RWPE2 (cell line): ENCODE measurements around the gene GLRA2.
A peak's percentile ranks its signal among the peaks of the same experiment; 100 is the strongest.
"Not testable (repeated sequence)": the region's sequence is repeated elsewhere in the genome, so short reads cannot be mapped to it uniquely, and the experiment has no call there.

Experiments
- ATAC-seq: fragments of 200-7000 bp; cut with Tn5 transposase; 3 replicates; pipeline ENCODE4 v1.9.1; 2021; ENCODE audit warnings: low read depth
- DNase-seq: peaks from one replicate; pipeline ENCODE4 v3.0.0-alpha.2; 2020; ENCODE audit warnings: low spot score
- H3K27ac ChIP-seq: fragments of 450-650 bp; 2 replicates; pipeline ENCODE4 v1.5.1; 2017; ENCODE audit warnings: mild to moderate bottlenecking; ENCODE audit not compliant: poor library complexity, severe bottlenecking
- H3K27me3 ChIP-seq: fragments of 250-450 bp; sonication (Bioruptor Pico); 2 replicates; pipeline ENCODE4 v1.5.1; 2021; ENCODE audit warnings: mild to moderate bottlenecking, moderate library complexity; ENCODE audit not compliant: insufficient read depth, poor library complexity, severe bottlenecking
- H3K36me3 ChIP-seq: fragments of 250-450 bp; sonication (Bioruptor Pico); 2 replicates; pipeline ENCODE4 v1.5.1; 2020; ENCODE audit warnings: low read depth, mild to moderate bottlenecking, moderate library complexity
- H3K4me1 ChIP-seq: fragments of 250-450 bp; sonication (Bioruptor Pico); 2 replicates; pipeline ENCODE4 v1.5.1; 2021; ENCODE audit warnings: mild to moderate bottlenecking, moderate library complexity; ENCODE audit not compliant: insufficient read depth, poor library complexity, severe bottlenecking
- H3K4me3 ChIP-seq: fragments of 250-450 bp; sonication (Bioruptor Pico); 2 replicates; pipeline ENCODE4 v1.5.1; 2021; ENCODE audit warnings: mild to moderate bottlenecking, moderate library complexity; ENCODE audit not compliant: severe bottlenecking
- H3K9me3 ChIP-seq: fragments of 250-450 bp; sonication (Bioruptor Pico); 2 replicates; pipeline ENCODE4 v1.5.1; 2021; ENCODE audit warnings: mild to moderate bottlenecking, moderate library complexity; ENCODE audit not compliant: severe bottlenecking
- CTCF ChIP-seq: fragments of 450-650 bp; IDR thresholded peaks from one replicate; pipeline ENCODE4 v1.5.1; 2017; ENCODE audit warnings: mild to moderate bottlenecking, moderate library complexity; ENCODE audit not compliant: poor library complexity, severe bottlenecking

GLRA2 gene

GRCh38 chrX:14672611-14673172, 143.4 kb downstream of the GLRA2 start:
- DNase-seq, result no peak
- no peak for ATAC-seq

GRCh38 chrX:14673236-14673635, 143.9 kb downstream of the GLRA2 start:
- H3K27ac ChIP-seq, result no peak overlapping the region
- H3K36me3 ChIP-seq, result no peaks in the 10 kb centered on the region
- no peaks in the 10 kb centered on the region for H3K4me1 ChIP-seq
- ATAC-seq, result no peak
- TF ChIP-seq CTCF, result no peak
- no peak for DNase-seq
- H3K27me3 ChIP-seq, result no peaks in the 10 kb centered on the region
- no peaks in the 10 kb centered on the region for H3K9me3 ChIP-seq
- no peak overlapping the region for H3K4me3 ChIP-seq

More at GRCh38 chrX:14672611-14673172, 143.4 kb downstream of the GLRA2 start:
- Histone ChIP-seq H3K27ac (no peak overlapping the region), H3K9me3 (no peaks in the 10 kb centered on the region), H3K36me3 (no peaks in the 10 kb centered on the region), H3K4me3 (no peak overlapping the region), H3K27me3 (no peaks in the 10 kb centered on the region), H3K4me1 (no peaks in the 10 kb centered on the region)
- no peak for TF ChIP-seq CTCF

- H3K4me3 ChIP-seq, result no peak overlapping the region
- no peaks in the 10 kb centered on the region for H3K36me3 ChIP-seq
- H3K4me1 ChIP-seq, result no peaks in the 10 kb centered on the region
- H3K27me3 ChIP-seq, result no peaks in the 10 kb centered on the region
- ATAC-seq, result peak; percentile 97
- H3K9me3 ChIP-seq, result no peaks in the 10 kb centered on the region
- DNase-seq, result peak; percentile 55
- H3K27ac ChIP-seq, result no peak overlapping the region
- no peak for TF ChIP-seq CTCF
Measured at GRCh38 chrX:14673764-14674163, 144.4 kb downstream of the GLRA2 start.

- Histone ChIP-seq H3K4me3 (no peak overlapping the region), H3K27ac (no peak overlapping the region), H3K36me3 (no peaks in the 10 kb centered on the region), H3K27me3 (no peaks in the 10 kb centered on the region), H3K4me1 (no peaks in the 10 kb centered on the region), H3K9me3 (no peaks in the 10 kb centered on the region)
- no peak for ATAC-seq
- DNase-seq, result no peak
- TF ChIP-seq CTCF, result no peak
Measured at GRCh38 chrX:14675500-14675899, 146.2 kb downstream of the GLRA2 start.

- H3K4me3 ChIP-seq, result no peak overlapping the region
- DNase-seq (no peak), ATAC-seq (no peak)
- H3K36me3 ChIP-seq, result no peaks in the 10 kb centered on the region
- no peaks in the 10 kb centered on the region for H3K4me1 ChIP-seq
- TF ChIP-seq CTCF, result no peak
- H3K27ac ChIP-seq, result no peak overlapping the region
- H3K27me3 ChIP-seq, result no peaks in the 10 kb centered on the region
- H3K9me3 ChIP-seq, result no peaks in the 10 kb centered on the region
Measured at GRCh38 chrX:14676431-14676830, 147.1 kb downstream of the GLRA2 start.

GRCh38 chrX:14688331-14688730, 159.0 kb downstream of the GLRA2 start:
- H3K4me3 ChIP-seq, ATAC-seq, H3K9me3 ChIP-seq, H3K27me3 ChIP-seq, H3K36me3 ChIP-seq, H3K4me1 ChIP-seq, H3K27ac ChIP-seq, DNase-seq: not testable (repeated sequence)
